K562 (cell line): ENCODE measurements around the gene TMEM141. TPM values are rescaled to one million over a fixed set of nuclear protein-coding genes. Genes with fewer than 3 reads are reported as not detected.

Experiments used
- ATAC-seq: fragments of 200-7000 bp; cut with Tn5 transposase; 3 replicates; pipeline ENCODE4 v1.9.1; 2020; ENCODE audit warnings: moderate library complexity
- BruUV-seq: library from RNA; stranded (reverse); fragments of 400-500 nt; replicated peaks from 2 replicates; lab custom pipeline; 2021; lab: Mats Ljungman, UMichigan
- CTCF ChIA-PET: fragments of 300-600 bp; formaldehyde crosslinking; extraction: SDS; loops from one replicate; lab custom pipeline; 2021; ENCODE audit warnings: low intra/inter-chr PET ratio; lab: Yijun Ruan, JAX
- POLR2A ChIA-PET: fragments of 300-600, 350-650 bp; sonication (Branson Sonifier 250); formaldehyde crosslinking; extraction: SDS; loops from one replicate; lab custom pipeline; 2021; ENCODE audit warnings: antibody characterized with exemption, inconsistent platforms; lab: Yijun Ruan, JAX
- DNase-seq, 4 experiments: peaks; one replicate each; pipeline versions ENCODE4 v3.0.0 to v3.0.0-alpha.2; 2011 to 2018; ENCODE audit warnings: low spot score in 3 of 4, mixed read lengths in 3 of 4; ENCODE audit errors: extremely low read depth in 1 of 4
- FAIRE-seq: peaks from 2 replicates; lab custom pipeline; 2011; peaks lifted over from hg19 to GRCh38; lab: Jason Lieb, UNC
- H2AFZ ChIP-seq: 2 replicates; pipeline ENCODE4 v1.6.0; 2011; ENCODE audit warnings: low read depth, low read length, control low read depth, inconsistent platforms
- H3K27ac ChIP-seq: fragments of 200-600 bp; 3 replicates; pipeline ENCODE4 v1.8.0; 2011; ENCODE audit warnings: low read depth, mild to moderate bottlenecking, control low read depth, inconsistent platforms, low read length, moderate library complexity, mixed read lengths; ENCODE audit errors: extremely low read depth
- H3K27me3 ChIP-seq, 2 experiments: fragments of 300-600 bp in 1 of 2; 2 replicates in 1 of 2; 3 replicates in 1 of 2; pipeline versions ENCODE4 v1.6.0 to v1.8.0; 2011; ENCODE audit warnings: inconsistent platforms in 2 of 2, low read length in 2 of 2, mild to moderate bottlenecking in 1 of 2, mixed read lengths in 1 of 2, moderate library complexity in 1 of 2; ENCODE audit not compliant: control insufficient read depth in 2 of 2, insufficient read depth in 2 of 2
- H3K36me3 ChIP-seq: fragments of 300-600 bp; 3 replicates; pipeline ENCODE4 v1.8.0; 2011; ENCODE audit warnings: mild to moderate bottlenecking, low read length, inconsistent platforms; ENCODE audit not compliant: control insufficient read depth, insufficient read depth
- H3K4me1 ChIP-seq, 2 experiments: fragments of 200-600 bp in 1 of 2; replicated peaks in 1 of 2; 2 replicates in 1 of 2; 3 replicates in 1 of 2; pipeline versions ENCODE4 v1.5.1 to v1.8.0; 2011; ENCODE audit warnings: inconsistent platforms in 2 of 2, low read length in 2 of 2, mild to moderate bottlenecking in 1 of 2, mixed read lengths in 1 of 2, moderate library complexity in 1 of 2; ENCODE audit not compliant: control insufficient read depth in 2 of 2, insufficient read depth in 2 of 2
- H3K4me2 ChIP-seq: 2 replicates; pipeline ENCODE4 v1.6.1; 2011; ENCODE audit warnings: low read length, control low read depth, inconsistent platforms, mixed read lengths; ENCODE audit not compliant: insufficient read depth
- H3K4me3 ChIP-seq: fragments of 200-600 bp; sonication (generic), shearing (Covaris generic); 2 replicates; pipeline ENCODE4 v1.5.1; 2016; ENCODE audit warnings: control low read depth, inconsistent platforms
- H3K79me2 ChIP-seq: fragments of 200-600 bp; 3 replicates; pipeline ENCODE4 v1.8.0; 2011; ENCODE audit warnings: low read length, inconsistent platforms; ENCODE audit not compliant: control insufficient read depth, insufficient read depth
- H3K9ac ChIP-seq, 2 experiments: 2 replicates each; pipeline versions ENCODE4 v1.6.0 to v1.6.1; 2011; ENCODE audit warnings: low read depth in 2 of 2, low read length in 2 of 2, control low read depth in 1 of 2, inconsistent platforms in 1 of 2, mild to moderate bottlenecking in 1 of 2, mixed read lengths in 1 of 2; ENCODE audit not compliant: insufficient read depth in 1 of 2
- H3K9me1 ChIP-seq: one replicate; pipeline ENCODE4 v1.6.0; 2011; ENCODE audit warnings: inconsistent platforms, mild to moderate bottlenecking, low read length, moderate library complexity; ENCODE audit not compliant: control insufficient read depth, insufficient read depth
- H3K9me3 ChIP-seq: replicated peaks from 2 replicates; pipeline ENCODE4 v1.5.1; 2011; ENCODE audit warnings: low read depth, low read length, inconsistent platforms; ENCODE audit not compliant: control insufficient read depth, insufficient read depth
- H4K20me1 ChIP-seq: replicated peaks from 2 replicates; pipeline ENCODE4 v1.6.1; 2011; ENCODE audit warnings: low read length, inconsistent platforms, mixed read lengths; ENCODE audit not compliant: control insufficient read depth, insufficient read depth
- FOSL1 ChIP-seq: fragments of 200-800 bp; sonication (Bioruptor generic); conservative IDR thresholded peaks from 2 replicates; pipeline ENCODE4 v1.6.1; 2016; ENCODE audit warnings: missing genetic modification characterization, missing compliant biosample characterization
- SIRT6 ChIP-seq: IDR thresholded peaks from one replicate; pipeline ENCODE4 v1.6.1; 2012; ENCODE audit warnings: low read depth, mild to moderate bottlenecking, control low read depth, inconsistent platforms, low read length, moderate library complexity
- SMARCC2 ChIP-seq: fragments of 450-650 bp; IDR thresholded peaks from 2 replicates; pipeline ENCODE4 v1.6.1; 2017; ENCODE audit warnings: antibody characterized with exemption, moderate library complexity, mild to moderate bottlenecking, low read depth
- ZBTB2 ChIP-seq: fragments of 450-650 bp; IDR thresholded peaks from 2 replicates; pipeline ENCODE4 v1.6.1; 2016; ENCODE audit warnings: antibody characterized with exemption
- ZBTB33 ChIP-seq: sonication (generic); formaldehyde crosslinking; IDR thresholded peaks from 2 replicates; pipeline ENCODE4 v1.8.1; 2023; ENCODE audit warnings: mild to moderate bottlenecking, missing genetic modification reagents
- WGBS: fragments of 100-300 bp; shearing (Covaris generic); methylation state at CpG from one replicate; pipeline ENCODE4 v1.1.6; 2016; ENCODE audit warnings: low coverage, mixed read lengths; ENCODE audit not compliant: insufficient coverage; ENCODE audit errors: missing lambda C conversion rate; 5-methylcytosine and 5-hydroxymethylcytosine counted together
- in situ Hi-C: fragments of 300-500 bp; cut with MboI; formaldehyde crosslinking; loops from 4 replicates; pipeline ENCODE4 v1.15.0; 2018; ENCODE audit warnings: inconsistent platforms, mixed read lengths
- intact Hi-C: fragments of 100-400 bp; cut with micrococcal nuclease; formaldehyde crosslinking; loops from 2 replicates; pipeline ENCODE4 v1.14.2; 2022
- polyA plus RNA-seq, 8 experiments: library from polyadenylated mRNA; depleted of rRNA in 4 of 8; stranded (reverse) in 5 of 8; unstranded in 3 of 8; fragments of >200 nt; fragmentation: Nextera tagmentation in 2 of 8; fragmentation: Illumina TruSeq in 1 of 8; extraction: Ambion mirVana in 2 of 8; extraction: Trizol in 1 of 8; gene quantifications; 2 replicates each; pipeline versions ENCODE4 v1.2.1 to v1.2.3, GENCODE V29; 2011 to 2014; ENCODE audit warnings: inconsistent platforms in 1 of 8, missing spikeins in 1 of 8
- total RNA-seq, 7 experiments: library from RNA; depleted of rRNA in 6 of 7; stranded (reverse); fragments of >200 nt in 6 of 7; fragmentation: Illumina TruSeq in 2 of 7; extraction: Trizol in 2 of 7; gene quantifications; 2 replicates each; pipeline versions ENCODE4 v1.2.1 to v1.2.3, GENCODE V29; 2011 to 2021; ENCODE audit warnings: low replicate concordance in 1 of 7

Gene TMEM141
- total and polyA plus RNA-seq, 9 of the 15 experiments (the other 6 are each of a cell fraction or from before 2014, with no cell fraction given) = 21.5 to 123 (median 74.8) TPM

- H3K9ac ChIP-seq = peak overlapping the region in 1 of 2 experiments; percentile 35; a peak in 1 of 4 replicates
- DNase-seq (no peak), FAIRE-seq (no peak), ATAC-seq (no peak)
- H3K9me3 ChIP-seq = no peaks in the 10 kb centered on the region
- H3K27me3 ChIP-seq = no peaks in the 10 kb centered on the region
- no peak overlapping the region for H2AFZ ChIP-seq
- ChIA-PET POLR2A (interaction anchor here (0.6 to 0.9 kb wide), 3 partner anchors 9 to 308 kb away, joined by 3 to 4 read pairs (median 3); no protein-coding TSS in a partner anchor), CTCF (no interaction called here)
- H4K20me1 ChIP-seq = no peaks in the 10 kb centered on the region; the same call in 1 of the 2 replicates
- BruUV-seq = no TSS peak
- TF ChIP-seq ZBTB2 = no peak
- no peak for TF ChIP-seq FOSL1 (tag)
- TF ChIP-seq ZBTB33 (CRISPR knock-in tag) = 0 out of 2 replicates have a peak, but pooled peaks have one; percentile 0
- TF ChIP-seq SIRT6 = no peak
- TF ChIP-seq SMARCC2 = no peak
- H3K4me1 ChIP-seq = peaks cover 0 to 33% of the 10 kb centered on the region in 2 experiments; a peak in 2 of 5 replicates
- in situ Hi-C loops = no loop called here
- H3K4me3 ChIP-seq = no peak overlapping the region
- no peaks in the 10 kb centered on the region for H3K9me1 ChIP-seq
- no peak overlapping the region for H3K4me2 ChIP-seq
- WGBS = 91% methylated on average over 6 of the region's 42 CpGs
- no peak overlapping the region for H3K27ac ChIP-seq
- peaks cover 50% of the 10 kb centered on the region for H3K79me2 ChIP-seq
- H3K36me3 ChIP-seq = peaks cover 71% of the 10 kb centered on the region; the same call in 2 of the 3 replicates
- intact Hi-C loops = no loop called here
Measured at GRCh38 chr9:136821826-136822544, 30.8 kb downstream of the TMEM141 start.
